HG02981 (cell line): ENCODE data around the gene BRME1.
"Not testable (repeated sequence)": the region's sequence is repeated elsewhere in the genome, so short reads cannot be mapped to it uniquely, and the experiment has no call there.

Source experiments
- ATAC-seq: cut with Tn5 transposase; IDR thresholded peaks from one replicate; pipeline ENCODE4 v1.9.1; 2021; ENCODE audit warnings: mild to moderate bottlenecking, moderate library complexity; ENCODE audit not compliant: unreplicated experiment

Gene BRME1

GRCh38 chr19:13869281-13869680 lies 36.6 kb downstream of the BRME1 start:
- no peak for ATAC-seq

GRCh38 chr19:13868663-13869062 lies 37.3 kb downstream of the BRME1 start:
- ATAC-seq: no peak

- ATAC-seq: no peak
These were observed 39.4 kb downstream of the BRME1 start for GRCh38 chr19:13866463-13867046.

GRCh38 chr19:13865571-13866462 lies 40.1 kb downstream of the BRME1 start:
- no peak for ATAC-seq

GRCh38 chr19:13864667-13865570 lies 41.0 kb downstream of the BRME1 start:
- no peak for ATAC-seq

- no peak for ATAC-seq
These were observed 41.8 kb downstream of the BRME1 start for GRCh38 chr19:13864046-13864666.

- peak; percentile 62 for ATAC-seq
These were observed 44.0 kb downstream of the BRME1 start for GRCh38 chr19:13861714-13862531.

- peak; percentile 18 for ATAC-seq
These were observed 44.6 kb downstream of the BRME1 start for GRCh38 chr19:13861392-13861713.

- no peak for ATAC-seq
These were observed 45.1 kb downstream of the BRME1 start for GRCh38 chr19:13860679-13861391.

GRCh38 chr19:13859361-13859880 lies 46.5 kb downstream of the BRME1 start:
- ATAC-seq: no peak

GRCh38 chr19:13856497-13856896 lies 49.4 kb downstream of the BRME1 start:
- ATAC-seq: no peak

GRCh38 chr19:13852171-13852707 lies 53.7 kb downstream of the BRME1 start:
- not testable (repeated sequence) for ATAC-seq

- not testable (repeated sequence) for ATAC-seq
These were observed 54.2 kb downstream of the BRME1 start for GRCh38 chr19:13851734-13852114.

- ATAC-seq: no peak
These were observed 54.8 kb downstream of the BRME1 start for GRCh38 chr19:13850910-13851733.

GRCh38 chr19:13849991-13850909 lies 55.7 kb downstream of the BRME1 start:
- no peak for ATAC-seq

- ATAC-seq: no peak
These were observed 56.9 kb downstream of the BRME1 start for GRCh38 chr19:13848798-13849676.
